ENCODE results near the gene CLN3. TPM values are rescaled to one million over a fixed set of nuclear protein-coding genes. Genes with fewer than 3 reads are reported as not detected.
A peak's percentile ranks its signal among the peaks of the same experiment; 100 is the strongest.
"Not testable (repeated sequence)": the region's sequence is repeated elsewhere in the genome, so short reads cannot be mapped to it uniquely, and the experiment has no call there.

The CLN3 gene
- total RNA-seq, 6 donors from 2014 or later, result 39.5 to 96.4 (median 56.2) TPM

GRCh38 chr16:28477311-28477920, 14.5 kb downstream of the CLN3 start:
- no peak for DNase-seq
- no peaks in the 10 kb centered on the region for H3K4me1 ChIP-seq
- peaks cover 26 to 91% (median 74%) of the 10 kb centered on the region in 4 donors for H3K36me3 ChIP-seq
- peak in 1 of 2 donors; percentile 6 for ATAC-seq (ENCODE audit: low FRiP score in 2 of 2)
- H3K27ac ChIP-seq, result no peak overlapping the region
- H3K27me3 ChIP-seq, result no peaks in the 10 kb centered on the region
- 92 to 96% methylated on average over 5 to 14 of the region's 14 CpGs for WGBS, 2 donors
- no peaks in the 10 kb centered on the region for H3K9me3 ChIP-seq
- TF ChIP-seq POLR2AphosphoS5 (IDR thresholded peaks at IDR 0.05) (no peak), CTCF (IDR thresholded peaks at IDR 0.05) (no peak), POLR2A (IDR thresholded peaks at IDR 0.05) (no peak), EP300 (IDR thresholded peaks at IDR 0.05) (no peak)
- no peak overlapping the region for H3K4me3 ChIP-seq

DNA sequence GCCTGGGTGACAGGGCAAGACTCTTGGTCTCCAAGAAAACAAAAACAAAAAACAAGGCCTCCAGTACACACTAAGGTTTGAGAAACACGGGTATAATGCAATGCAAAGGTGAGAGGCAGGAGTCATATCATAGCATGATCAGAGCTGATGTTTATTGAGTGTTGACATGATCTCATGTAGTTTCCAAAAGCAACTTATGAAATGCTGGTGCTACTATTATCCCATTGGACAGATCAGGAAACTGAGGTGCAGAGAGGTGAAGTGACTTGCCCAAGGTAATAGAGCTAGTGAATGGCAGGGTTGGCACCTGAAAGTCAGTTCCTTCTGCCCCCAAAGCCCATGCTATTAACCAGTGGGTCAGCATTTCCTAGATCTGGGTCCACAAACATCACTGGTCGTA, 16.7 kb downstream of the CLN3 start:
- Histone ChIP-seq H3K4me3 (no peak overlapping the region), H3K9me3 (no peaks in the 10 kb centered on the region), H3K27me3 (no peaks in the 10 kb centered on the region), H3K4me1 (no peaks in the 10 kb centered on the region), H3K36me3 (peaks cover 16 to 72% (median 53%) of the 10 kb centered on the region in 4 donors), H3K27ac (no peak overlapping the region)
- 93 to 100% methylated on average over 2 of the region's 2 CpGs for WGBS, 2 donors
- TF ChIP-seq EP300 (IDR thresholded peaks at IDR 0.05) (no peak), CTCF (IDR thresholded peaks at IDR 0.05) (no peak), POLR2AphosphoS5 (IDR thresholded peaks at IDR 0.05) (no peak), POLR2A (IDR thresholded peaks at IDR 0.05) (no peak)
- DNase-seq, result no peak
- ATAC-seq (ENCODE audit: low FRiP score in 2 of 2), result no peak

DNA sequence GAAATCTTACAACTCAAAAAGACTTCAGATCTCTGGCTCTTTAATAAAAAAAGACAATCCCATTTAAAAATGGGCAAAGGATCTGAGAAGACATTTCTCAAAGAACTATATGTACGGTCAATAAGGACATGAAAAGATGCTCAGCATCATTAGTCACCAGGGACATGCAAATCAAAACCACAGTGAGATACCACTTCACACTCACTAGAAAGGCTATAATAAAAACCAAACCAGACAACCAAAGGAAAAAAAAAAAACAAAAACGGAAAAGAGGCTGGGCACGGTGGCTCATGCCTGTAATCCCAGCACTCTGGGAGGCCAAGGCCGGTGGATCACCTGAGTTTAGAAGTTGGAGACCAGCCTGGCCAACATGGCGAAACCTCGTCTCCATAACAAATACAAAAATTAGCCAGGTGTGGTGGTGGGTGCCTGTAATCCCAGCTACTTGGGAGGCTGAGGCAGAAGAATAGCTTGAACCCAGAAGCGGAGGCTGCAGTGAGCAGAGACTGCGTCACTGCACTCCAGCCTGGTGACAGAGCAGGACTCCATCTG, 18.1 kb downstream of the CLN3 start:
- no peak overlapping the region for H3K27ac ChIP-seq
- TF ChIP-seq POLR2A (IDR thresholded peaks at IDR 0.05) (no peak), POLR2AphosphoS5 (IDR thresholded peaks at IDR 0.05) (no peak), EP300 (IDR thresholded peaks at IDR 0.05) (no peak)
- peaks cover 16 to 58% (median 42%) of the 10 kb centered on the region in 4 donors for H3K36me3 ChIP-seq
- no peak for ATAC-seq (ENCODE audit: low FRiP score in 2 of 2)
- H3K27me3 ChIP-seq, result no peaks in the 10 kb centered on the region
- H3K4me1 ChIP-seq, result no peaks in the 10 kb centered on the region
- DNase-seq, result no peak
- WGBS, 2 donors, result 91 to 93% methylated on average over 8 of the region's 8 CpGs
- no peak overlapping the region for H3K4me3 ChIP-seq
- H3K9me3 ChIP-seq, result no peaks in the 10 kb centered on the region

DNA sequence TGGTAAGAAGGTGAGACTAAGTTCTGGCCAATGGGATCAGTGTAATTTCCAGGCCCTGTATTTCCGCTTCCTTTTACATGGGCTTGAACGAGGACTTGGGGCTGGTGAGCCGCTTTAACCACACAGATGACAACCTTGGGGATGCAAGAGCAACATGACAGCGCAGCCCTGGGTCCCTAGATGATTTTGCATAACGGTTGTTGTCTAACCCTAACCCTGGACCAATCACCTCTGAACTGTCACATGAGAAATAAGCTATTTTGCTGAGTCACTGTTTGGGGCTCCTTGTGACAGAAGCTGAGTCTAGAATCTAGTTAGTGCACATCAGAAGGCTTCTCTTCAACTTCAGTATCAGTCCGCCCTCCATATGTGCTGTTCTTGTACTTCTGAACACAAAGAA, 44.8 kb downstream of the CLN3 start:
- WGBS, 2 donors, result no CpG with 5 or more reads among the region's 6 CpGs
- H3K4me1 ChIP-seq, result not testable (repeated sequence)

DNA sequence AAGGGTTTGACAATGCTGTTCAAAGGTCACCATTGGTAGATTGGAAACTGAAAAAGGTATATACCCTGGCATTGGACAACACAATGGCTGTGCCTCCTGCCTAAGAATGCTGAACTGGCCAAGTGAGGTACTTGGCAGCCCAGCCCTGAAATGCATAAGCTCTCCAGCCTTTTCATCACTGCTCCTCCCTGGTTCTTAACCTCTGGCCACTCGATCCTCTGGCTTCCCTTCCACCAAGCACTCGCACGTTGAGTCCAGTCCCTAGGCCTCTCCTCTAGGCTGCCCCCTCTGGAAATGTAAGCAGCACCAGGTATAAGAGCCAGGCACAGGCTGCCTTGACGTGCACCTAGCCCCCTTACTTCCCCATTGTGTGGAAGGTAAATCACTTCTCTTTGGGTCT, 45.5 kb downstream of the CLN3 start:
- no CpG with 5 or more reads among the region's 4 CpGs for WGBS, 2 donors
- not testable (repeated sequence) for H3K27me3 ChIP-seq; H3K4me3 ChIP-seq; H3K9me3 ChIP-seq; H3K4me1 ChIP-seq; DNase-seq; ATAC-seq (ENCODE audit: low FRiP score in 2 of 2); H3K27ac ChIP-seq; H3K36me3 ChIP-seq

More for the DNA sequence above, 44.8 kb downstream of the CLN3 start:
- not testable (repeated sequence) for H3K36me3 ChIP-seq; H3K9me3 ChIP-seq; H3K4me3 ChIP-seq; ATAC-seq (ENCODE audit: low FRiP score in 2 of 2); DNase-seq; H3K27me3 ChIP-seq; H3K27ac ChIP-seq

- not testable (repeated sequence) for H3K27ac ChIP-seq; ATAC-seq (ENCODE audit: low FRiP score in 2 of 2); H3K4me1 ChIP-seq; H3K9me3 ChIP-seq; H3K4me3 ChIP-seq; H3K27me3 ChIP-seq; H3K36me3 ChIP-seq
- DNase-seq, result peak in 1 of 2 donors; percentile 17
- WGBS, 2 donors, result 73 to 84% methylated on average over 3 of the region's 6 CpGs
Observed at GRCh38 chr16:28443943-28444342, 47.9 kb downstream of the CLN3 start.

DNA sequence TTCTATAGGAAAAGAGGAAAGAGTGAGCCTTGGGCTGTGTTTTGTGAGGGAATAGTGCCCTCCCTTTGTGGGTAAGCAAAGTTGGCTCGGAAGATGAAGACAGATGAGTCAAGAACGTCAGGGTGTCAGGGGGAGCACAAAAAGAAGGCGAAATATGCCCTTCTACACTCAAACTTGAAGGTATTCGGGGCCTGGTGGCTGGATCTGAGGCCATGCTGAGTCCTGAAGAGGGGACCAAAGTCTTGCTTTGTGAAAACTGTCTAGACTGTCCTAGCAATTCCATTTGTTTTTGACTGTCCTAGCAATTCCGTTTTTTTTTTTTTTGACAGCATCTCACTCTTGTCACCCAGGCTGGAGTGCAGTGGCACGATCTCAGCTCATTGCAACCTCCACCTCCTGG, 53.0 kb downstream of the CLN3 start:
- not testable (repeated sequence) for H3K27me3 ChIP-seq, H3K4me3 ChIP-seq, H3K9me3 ChIP-seq, H3K36me3 ChIP-seq, DNase-seq, H3K27ac ChIP-seq, H3K4me1 ChIP-seq
- 35 to 91% methylated on average over 4 of the region's 6 CpGs for WGBS, 2 donors
- ATAC-seq (ENCODE audit: low FRiP score in 2 of 2), result peak in 1 of 2 donors; percentile 29

GRCh38 chr16:28435340-28435739, 56.5 kb downstream of the CLN3 start:
- not testable (repeated sequence) for H3K27me3 ChIP-seq; H3K4me3 ChIP-seq; H3K4me1 ChIP-seq; H3K27ac ChIP-seq; ATAC-seq (ENCODE audit: low FRiP score in 2 of 2); H3K36me3 ChIP-seq; H3K9me3 ChIP-seq
- peak in 1 of 2 donors; percentile 75 for DNase-seq
- WGBS, 2 donors, result no CpG with 5 or more reads among the region's 29 CpGs
